ENCODE results near the gene MT1M.
"Not testable (repeated sequence)": the region's sequence is repeated elsewhere in the genome, so short reads cannot be mapped to it uniquely, and the experiment has no call there.

MT1M gene

DNA sequence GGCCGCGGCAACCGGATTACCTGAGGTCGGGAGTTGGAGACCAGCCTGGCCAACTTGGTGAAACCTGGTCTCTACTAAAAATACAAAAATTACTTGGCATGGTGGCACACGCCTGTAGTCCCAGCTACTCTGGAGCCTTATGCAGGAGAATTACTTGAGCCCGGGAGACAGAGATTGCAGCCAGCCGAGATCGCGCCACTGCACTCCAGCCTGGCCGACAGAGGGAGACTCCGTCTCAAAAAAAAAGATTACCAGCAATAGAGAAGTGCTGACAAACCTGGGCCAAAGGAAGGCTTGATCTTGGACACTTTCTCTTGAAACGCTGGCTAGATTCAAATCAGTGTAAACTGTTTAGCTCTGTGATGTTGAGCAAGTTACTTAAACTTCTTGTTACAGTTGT, 41.5 kb downstream of the MT1M start:
- no peak overlapping the region for H2BK15ac ChIP-seq (ENCODE audit: low read depth, poor library complexity, severe bottlenecking)
- no peak overlapping the region for H4K91ac ChIP-seq (ENCODE audit: low read length)
- 30% methylated on average over 12 of the region's 12 CpGs for WGBS
- no peak overlapping the region for H2AK5ac ChIP-seq (ENCODE audit: low read length, severe bottlenecking)
- no peak overlapping the region for H3K14ac ChIP-seq (ENCODE audit: low read length in 2 of 2)
- H3K4me2 ChIP-seq (ENCODE audit: low read length, poor library complexity, severe bottlenecking) = no peak overlapping the region
- H2BK120ac ChIP-seq (ENCODE audit: low read depth, low read length) = no peak overlapping the region
- H3K9ac ChIP-seq (ENCODE audit: low read length) = no peak overlapping the region
- peaks cover 32 to 64% of the 10 kb centered on the region in 2 experiments for H3K27me3 ChIP-seq (ENCODE audit: control insufficient read depth in 1 of 2, insufficient read depth in 1 of 2, low read length in 2 of 2)
- peak; percentile 43 for DNase-seq
- no peak overlapping the region for H2BK5ac ChIP-seq (ENCODE audit: low read depth, low read length, poor library complexity, severe bottlenecking)
- no peak overlapping the region for H4K8ac ChIP-seq (ENCODE audit: low read length)
- no peaks in the 10 kb centered on the region for H3K9me3 ChIP-seq (ENCODE audit: control insufficient read depth, low read length)
- H3K23ac ChIP-seq (ENCODE audit: low read length in 2 of 2) = no peak overlapping the region
- H2AFZ ChIP-seq (ENCODE audit: low read depth, low read length) = no peak overlapping the region
- H3K4ac ChIP-seq (ENCODE audit: low read depth in 1 of 2, low read length in 2 of 2) = no peak overlapping the region
- peaks cover 13% of the 10 kb centered on the region for H3K4me1 ChIP-seq (ENCODE audit: control insufficient read depth, insufficient read depth, low read depth, low read length)
- no peak overlapping the region for H3K27ac ChIP-seq (ENCODE audit: low read length, poor library complexity, severe bottlenecking)
- H3K36me3 ChIP-seq (ENCODE audit: control insufficient read depth in 1 of 2, insufficient read depth in 2 of 2, low read depth in 1 of 2, low read length in 2 of 2) = no peaks in the 10 kb centered on the region
- H3K4me3 ChIP-seq (ENCODE audit: insufficient read depth in 1 of 2, low read depth in 1 of 2, low read length in 2 of 2) = no peak overlapping the region
- no peaks in the 10 kb centered on the region for H3K79me1 ChIP-seq (replicated peaks; ENCODE audit: low read length, poor library complexity, severe bottlenecking)
- H3K18ac ChIP-seq (ENCODE audit: low read depth in 1 of 2, low read length in 2 of 2) = no peak overlapping the region
- H2BK12ac ChIP-seq (ENCODE audit: low read length in 2 of 2) = no peak overlapping the region

DNA sequence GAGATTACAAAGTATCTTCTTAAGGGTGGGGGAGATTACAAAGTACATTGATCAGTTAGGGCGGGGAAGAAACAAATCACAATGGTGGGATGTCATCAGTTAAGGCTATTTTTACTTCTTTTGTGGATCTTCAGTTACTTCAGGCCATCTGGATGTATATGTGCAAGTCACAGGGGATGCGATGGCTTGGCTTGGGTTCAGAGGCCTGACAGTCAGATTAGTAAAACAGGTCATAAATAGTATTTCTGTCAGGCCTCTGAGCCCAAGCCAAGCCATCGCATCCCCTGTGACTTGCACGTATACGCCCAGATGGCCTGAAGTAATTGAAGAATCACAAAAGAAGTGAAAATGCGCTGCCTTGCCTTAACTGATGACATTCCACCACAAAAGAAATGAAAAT, 42.1 kb downstream of the MT1M start:
- H3K79me1 ChIP-seq (replicated peaks; ENCODE audit: low read length, poor library complexity, severe bottlenecking); H2BK15ac ChIP-seq (ENCODE audit: low read depth, poor library complexity, severe bottlenecking); H4K8ac ChIP-seq (ENCODE audit: low read length); H3K9ac ChIP-seq (ENCODE audit: low read length); H3K4me3 ChIP-seq (ENCODE audit: insufficient read depth in 1 of 2, low read depth in 1 of 2, low read length in 2 of 2); H2AK5ac ChIP-seq (ENCODE audit: low read length, severe bottlenecking); H3K36me3 ChIP-seq (ENCODE audit: control insufficient read depth in 1 of 2, insufficient read depth in 2 of 2, low read depth in 1 of 2, low read length in 2 of 2); H3K4me2 ChIP-seq (ENCODE audit: low read length, poor library complexity, severe bottlenecking); H2BK12ac ChIP-seq (ENCODE audit: low read length in 2 of 2); H2BK120ac ChIP-seq (ENCODE audit: low read depth, low read length); H3K4ac ChIP-seq (ENCODE audit: low read depth in 1 of 2, low read length in 2 of 2); H3K9me3 ChIP-seq (ENCODE audit: control insufficient read depth, low read length); H3K27ac ChIP-seq (ENCODE audit: low read length, poor library complexity, severe bottlenecking); H3K14ac ChIP-seq (ENCODE audit: low read length in 2 of 2); H2BK5ac ChIP-seq (ENCODE audit: low read depth, low read length, poor library complexity, severe bottlenecking); H3K23ac ChIP-seq (ENCODE audit: low read length in 2 of 2); DNase-seq; H3K18ac ChIP-seq (ENCODE audit: low read depth in 1 of 2, low read length in 2 of 2); H3K4me1 ChIP-seq (ENCODE audit: control insufficient read depth, insufficient read depth, low read depth, low read length); H2AFZ ChIP-seq (ENCODE audit: low read depth, low read length); H4K91ac ChIP-seq (ENCODE audit: low read length): not testable (repeated sequence)
- H3K27me3 ChIP-seq (ENCODE audit: control insufficient read depth in 1 of 2, insufficient read depth in 1 of 2, low read length in 2 of 2) = peaks cover 26 to 57% of the 10 kb centered on the region in 2 experiments
- WGBS = 59% methylated on average over 6 of the region's 6 CpGs

DNA sequence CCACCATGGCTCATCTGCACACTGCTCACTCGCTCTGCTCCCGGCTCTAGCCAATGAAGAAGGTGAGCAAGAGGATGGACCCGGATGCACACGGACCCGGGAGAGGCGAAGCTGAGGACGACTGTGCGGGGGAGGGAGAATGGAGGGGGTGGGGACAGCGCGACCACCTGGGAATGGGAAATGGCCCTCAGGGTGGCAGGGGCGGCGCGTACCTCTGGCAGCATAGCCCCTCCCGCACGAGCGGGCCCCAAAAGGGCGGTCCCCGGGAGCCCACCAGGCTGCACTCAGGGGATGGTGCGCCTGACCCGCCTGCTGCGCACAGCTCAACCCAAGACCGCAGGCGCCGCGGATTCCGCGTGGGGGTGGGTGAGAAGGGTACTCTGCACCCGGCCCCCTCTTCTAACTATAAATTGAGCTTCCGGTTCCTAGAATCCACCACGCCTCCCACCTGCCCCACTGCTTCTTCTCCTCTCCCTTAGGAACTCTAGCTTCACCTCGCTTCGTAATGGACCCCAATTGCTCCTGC, 43.3 kb downstream of the MT1M start:
- Histone ChIP-seq H2BK120ac (ENCODE audit: low read depth, low read length) (no peak overlapping the region), H2AFZ (ENCODE audit: low read depth, low read length) (no peak overlapping the region), H4K91ac (ENCODE audit: low read length) (no peak overlapping the region), H3K14ac (ENCODE audit: low read length in 2 of 2) (no peak overlapping the region), H2AK5ac (ENCODE audit: low read length, severe bottlenecking) (no peak overlapping the region), H3K9ac (ENCODE audit: low read length) (no peak overlapping the region), H2BK15ac (ENCODE audit: low read depth, poor library complexity, severe bottlenecking) (no peak overlapping the region), H3K4me2 (ENCODE audit: low read length, poor library complexity, severe bottlenecking) (peak overlapping the region; percentile 24), H3K36me3 (ENCODE audit: control insufficient read depth in 1 of 2, insufficient read depth in 2 of 2, low read depth in 1 of 2, low read length in 2 of 2) (no peaks in the 10 kb centered on the region), H3K79me1 (replicated peaks; ENCODE audit: low read length, poor library complexity, severe bottlenecking) (no peaks in the 10 kb centered on the region), H3K4ac (ENCODE audit: low read depth in 1 of 2, low read length in 2 of 2) (no peak overlapping the region), H3K27ac (ENCODE audit: low read length, poor library complexity, severe bottlenecking) (no peak overlapping the region), H3K18ac (ENCODE audit: low read depth in 1 of 2, low read length in 2 of 2) (no peak overlapping the region), H3K4me3 (ENCODE audit: insufficient read depth in 1 of 2, low read depth in 1 of 2, low read length in 2 of 2) (peak overlapping the region in 1 of 2 experiments; percentile 24), H3K4me1 (ENCODE audit: control insufficient read depth, insufficient read depth, low read depth, low read length) (peaks cover 7% of the 10 kb centered on the region), H3K27me3 (ENCODE audit: control insufficient read depth in 1 of 2, insufficient read depth in 1 of 2, low read length in 2 of 2) (peaks cover 14 to 46% of the 10 kb centered on the region in 2 experiments), H2BK12ac (ENCODE audit: low read length in 2 of 2) (no peak overlapping the region), H3K23ac (ENCODE audit: low read length in 2 of 2) (no peak overlapping the region), H4K8ac (ENCODE audit: low read length) (no peak overlapping the region), H3K9me3 (ENCODE audit: control insufficient read depth, low read length) (no peaks in the 10 kb centered on the region), H2BK5ac (ENCODE audit: low read depth, low read length, poor library complexity, severe bottlenecking) (no peak overlapping the region)
- WGBS = under 1% methylated on average over 26 of the region's 32 CpGs
- DNase-seq = no peak

DNA sequence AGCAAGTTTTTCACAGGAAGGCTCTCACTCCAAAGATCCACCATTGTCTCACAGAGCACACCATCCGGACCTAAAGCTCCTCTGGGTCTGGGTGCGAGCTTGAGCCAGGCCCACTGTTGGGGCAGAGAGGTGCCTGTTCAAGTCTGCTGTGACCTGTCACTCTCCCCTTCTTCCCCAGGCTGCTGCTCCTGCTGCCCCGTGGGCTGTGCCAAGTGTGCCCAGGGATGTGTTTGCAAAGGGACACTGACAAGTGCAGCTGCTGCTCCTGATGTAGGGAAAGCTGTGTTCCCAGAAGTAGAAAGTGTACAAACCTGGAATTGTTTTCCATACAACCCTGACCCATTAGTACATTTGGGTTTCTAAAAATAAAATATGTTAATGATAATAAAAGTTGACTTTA, 45.0 kb downstream of the MT1M start:
- Histone ChIP-seq H3K4me1 (ENCODE audit: control insufficient read depth, insufficient read depth, low read depth, low read length) (peaks cover 9% of the 10 kb centered on the region), H3K4me3 (ENCODE audit: insufficient read depth in 1 of 2, low read depth in 1 of 2, low read length in 2 of 2) (no peak overlapping the region), H2BK15ac (ENCODE audit: low read depth, poor library complexity, severe bottlenecking) (no peak overlapping the region), H4K8ac (ENCODE audit: low read length) (no peak overlapping the region), H2BK12ac (ENCODE audit: low read length in 2 of 2) (no peak overlapping the region), H3K4ac (ENCODE audit: low read depth in 1 of 2, low read length in 2 of 2) (no peak overlapping the region), H2BK5ac (ENCODE audit: low read depth, low read length, poor library complexity, severe bottlenecking) (no peak overlapping the region), H2AK5ac (ENCODE audit: low read length, severe bottlenecking) (no peak overlapping the region), H3K27ac (ENCODE audit: low read length, poor library complexity, severe bottlenecking) (no peak overlapping the region), H2BK120ac (ENCODE audit: low read depth, low read length) (no peak overlapping the region), H3K4me2 (ENCODE audit: low read length, poor library complexity, severe bottlenecking) (no peak overlapping the region), H4K91ac (ENCODE audit: low read length) (no peak overlapping the region), H2AFZ (ENCODE audit: low read depth, low read length) (no peak overlapping the region), H3K18ac (ENCODE audit: low read depth in 1 of 2, low read length in 2 of 2) (no peak overlapping the region), H3K9me3 (ENCODE audit: control insufficient read depth, low read length) (no peaks in the 10 kb centered on the region), H3K23ac (ENCODE audit: low read length in 2 of 2) (no peak overlapping the region), H3K36me3 (ENCODE audit: control insufficient read depth in 1 of 2, insufficient read depth in 2 of 2, low read depth in 1 of 2, low read length in 2 of 2) (no peaks in the 10 kb centered on the region), H3K9ac (ENCODE audit: low read length) (no peak overlapping the region), H3K14ac (ENCODE audit: low read length in 2 of 2) (no peak overlapping the region), H3K79me1 (replicated peaks; ENCODE audit: low read length, poor library complexity, severe bottlenecking) (no peaks in the 10 kb centered on the region), H3K27me3 (ENCODE audit: control insufficient read depth in 1 of 2, insufficient read depth in 1 of 2, low read length in 2 of 2) (peaks cover 13 to 29% of the 10 kb centered on the region in 2 experiments)
- 85% methylated on average over 3 of the region's 3 CpGs for WGBS
- DNase-seq = no peak

All from mesenchymal stem cell (in vitro differentiated cells and primary cell).